Right lung (tissue), 10 donors: ENCODE measurements around the gene ZG16B. TPM values are rescaled to one million over a fixed set of nuclear protein-coding genes. Genes with fewer than 3 reads are reported as not detected.
A peak's percentile ranks its signal among the peaks of the same experiment; 100 is the strongest.

Experiments
- DNase-seq, 2 donors: peaks; one replicate each; pipeline ENCODE4 v3.0.0-alpha.2; 2013
- long read RNA-seq, 8 donors: transcript quantifications; one replicate each; lab custom pipeline, GENCODE V29; 2026
- polyA plus RNA-seq, 5 donors: library from polyadenylated mRNA; unstranded; fragments of 120-200 nt; gene quantifications; one replicate each; pipeline versions ENCODE4 v1.2.1 to v1.2.3, GENCODE V29; 2013; ENCODE audit warnings: inconsistent platforms in 1 of 5, low replicate concordance in 1 of 5; ENCODE audit not compliant: insufficient read length in 5 of 5, insufficient read depth in 1 of 5

The ZG16B gene, protein sequence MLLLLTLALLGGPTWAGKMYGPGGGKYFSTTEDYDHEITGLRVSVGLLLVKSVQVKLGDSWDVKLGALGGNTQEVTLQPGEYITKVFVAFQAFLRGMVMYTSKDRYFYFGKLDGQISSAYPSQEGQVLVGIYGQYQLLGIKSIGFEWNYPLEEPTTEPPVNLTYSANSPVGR
- polyA plus RNA-seq, result under 1 TPM; 0.49 to 0.76 (median 0.59) TPM
- long read RNA-seq, donor 1, result 0 reads
- long read RNA-seq, donor 2, result 0 reads
- long read RNA-seq, donor 3, result 0 reads
- long read RNA-seq, donor 4, partial matches to known transcripts, result 0 of 1 reads
- long read RNA-seq, donor 4, other reads (novel, unspliced or antisense), result 0 of 1 reads
- long read RNA-seq, donor 5, result 0 reads
- long read RNA-seq, donor 6, result 0 reads
- long read RNA-seq, donor 7, result 0 reads
- long read RNA-seq, donor 8, partial matches to known transcripts, result 0 of 1 reads
- long read RNA-seq, donor 8, other reads (novel, unspliced or antisense), result 0 of 1 reads

DNA sequence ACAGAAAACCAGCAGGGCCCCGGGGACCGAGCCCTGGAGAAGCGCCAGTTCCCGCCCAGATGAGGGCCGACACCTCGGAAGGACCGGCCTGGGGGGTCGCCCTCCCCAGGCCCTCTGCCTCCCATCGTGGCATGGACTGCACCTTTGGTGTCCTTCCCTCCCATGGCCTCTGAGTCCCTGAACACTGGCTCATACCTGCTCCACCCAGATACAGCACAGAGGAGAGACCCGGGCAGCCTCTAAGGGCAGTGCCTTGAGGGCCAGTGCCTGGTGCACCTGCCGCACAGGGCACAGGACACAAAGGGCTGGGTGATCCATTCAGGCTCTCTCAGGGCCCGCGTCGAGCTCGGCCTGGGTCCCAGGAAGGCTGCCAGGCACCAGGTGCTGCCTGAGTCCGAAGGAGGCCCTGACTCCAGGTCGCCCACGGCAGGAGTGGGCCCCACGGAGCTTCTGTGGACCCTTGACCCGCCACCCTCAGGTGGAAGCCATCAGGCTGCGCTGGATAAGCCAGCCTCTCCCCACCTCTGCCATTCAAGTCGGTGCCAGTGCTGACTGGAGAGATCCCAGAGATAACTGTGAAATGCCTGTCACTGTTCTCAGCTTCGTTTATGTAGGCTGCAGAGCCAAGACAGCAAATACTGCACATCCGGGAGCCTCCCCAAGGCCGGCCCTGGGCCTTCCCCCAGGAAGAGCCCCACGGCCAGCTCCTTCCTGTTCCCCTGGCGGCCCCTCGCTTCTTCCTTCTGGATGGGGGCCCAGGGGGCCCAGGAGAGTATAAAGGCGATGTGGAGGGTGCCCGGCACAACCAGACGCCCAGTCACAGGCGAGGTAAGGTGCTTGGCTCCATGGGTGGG is at the start of gene ZG16B:
ZG16B (plus strand) TSS at position 803 of the 854 bp plus-strand sequence. CDS start 139 bp downstream, outside the sequence.
- DNase-seq, result no peak

DNA sequence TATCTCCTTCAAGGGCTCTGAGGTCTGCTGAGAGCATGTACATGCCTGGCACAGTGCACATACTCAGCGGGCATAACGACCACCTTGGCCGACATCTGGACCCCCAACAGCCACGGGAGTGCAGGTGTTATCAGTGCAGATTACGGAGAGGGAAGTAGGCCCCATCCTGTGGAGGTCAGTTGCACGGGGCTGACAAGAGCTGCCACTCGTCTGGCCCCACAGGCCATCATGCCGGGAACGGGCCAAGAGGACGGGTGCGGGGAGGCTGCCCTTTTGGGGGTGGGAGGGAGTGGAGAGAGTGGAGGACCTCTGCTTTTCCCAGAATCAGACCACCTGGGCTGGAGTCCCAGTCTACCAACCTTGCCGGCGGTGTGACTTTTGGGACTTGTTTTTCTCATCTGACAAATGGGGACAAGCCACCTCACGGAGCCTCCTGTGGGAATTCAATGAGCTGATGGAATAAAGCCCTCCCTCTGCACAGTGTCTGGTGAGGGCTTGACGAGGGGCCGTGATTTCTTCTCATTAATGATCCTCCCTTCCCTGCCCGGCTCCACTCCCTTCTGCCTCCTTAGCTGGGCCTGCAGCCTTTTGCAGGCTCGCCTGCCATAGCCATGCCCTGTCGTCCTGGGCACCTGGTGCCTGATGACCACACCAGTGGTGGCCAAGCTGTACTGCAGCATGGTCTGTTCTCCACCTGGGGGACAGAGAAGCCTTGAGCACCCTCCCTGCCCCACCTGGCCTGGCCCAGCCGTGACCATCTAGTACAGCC is 47.3 kb upstream of the ZG16B start:
- no peak for DNase-seq

DNA sequence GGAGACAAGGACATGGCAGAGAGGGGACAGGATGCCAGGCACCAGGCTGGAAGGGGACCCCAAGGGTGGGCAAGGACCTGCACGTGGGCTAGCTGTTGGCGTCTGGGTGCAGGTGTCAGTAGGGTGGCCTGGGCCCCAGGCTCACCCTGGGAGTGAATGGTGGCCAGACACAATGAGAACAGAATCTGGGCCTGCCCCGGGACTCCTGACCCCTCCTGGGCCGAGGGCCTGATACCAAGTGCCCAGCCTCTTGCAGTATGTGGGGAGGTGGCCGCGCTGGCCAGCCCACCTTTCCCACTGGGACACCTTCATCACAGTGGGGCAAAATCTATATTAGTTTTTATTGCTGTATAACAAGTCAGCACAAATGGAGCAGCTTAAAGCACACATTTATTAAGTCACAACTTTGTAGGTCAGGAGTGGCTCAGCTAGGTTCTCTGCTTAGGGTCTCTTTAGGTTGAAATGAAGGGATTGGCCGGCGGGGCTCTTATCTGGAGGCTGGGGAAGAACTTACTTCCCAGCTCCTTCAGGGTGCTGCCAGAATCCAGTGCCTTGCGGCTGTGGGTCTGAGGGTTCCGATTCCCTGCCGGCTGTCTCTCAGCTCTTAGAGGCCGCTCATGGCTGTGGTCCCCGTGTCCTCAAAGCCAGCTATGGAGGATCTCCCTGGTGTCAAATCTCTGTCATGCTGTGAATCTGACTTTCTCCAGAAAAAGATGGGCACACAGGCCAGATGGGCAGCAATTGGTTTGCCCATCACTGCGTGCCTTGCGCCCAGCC is 46.3 kb upstream of the ZG16B start:
- no peak for DNase-seq

DNA sequence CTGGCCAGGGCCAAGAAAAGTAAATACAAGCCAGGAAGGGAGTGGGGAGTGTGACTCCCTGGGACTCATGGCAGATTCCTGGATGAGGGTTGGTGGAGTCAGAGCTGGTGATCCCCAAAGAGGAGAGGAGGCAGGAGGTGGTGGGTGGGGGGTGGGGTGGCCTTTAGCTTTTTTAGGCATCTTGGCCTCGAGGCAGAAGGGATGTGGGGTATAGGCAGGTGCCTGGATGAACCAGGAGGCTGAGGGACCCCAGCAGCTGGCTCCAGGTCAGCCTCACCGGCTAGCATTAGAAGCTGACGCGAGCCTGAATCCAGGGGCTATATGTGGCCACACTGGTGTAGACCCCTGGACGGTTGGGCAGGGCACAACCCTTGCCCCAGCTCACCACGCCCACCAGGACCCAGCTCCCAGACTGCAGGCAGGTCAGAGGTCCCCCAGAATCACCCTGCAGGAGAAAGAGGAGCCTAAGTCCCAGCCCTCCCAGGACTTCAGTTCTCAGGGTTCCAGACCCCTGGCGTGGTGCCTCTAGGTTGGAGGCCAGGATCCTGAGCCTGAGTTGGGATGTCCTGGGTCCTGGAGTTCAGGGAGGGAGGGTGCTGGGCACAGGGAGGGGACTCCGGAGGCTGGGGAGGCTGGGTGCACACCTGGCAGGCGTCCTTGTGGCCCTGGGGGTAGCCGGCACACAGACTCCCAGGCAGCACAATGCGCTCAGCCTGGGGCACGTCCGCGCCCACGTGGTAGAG is 45.6 kb upstream of the ZG16B start:
- DNase-seq, result no peak

- no peak for DNase-seq
These were observed 44.8 kb upstream of the ZG16B start for GRCh38 chr16:2785101-2785991.

GRCh38 chr16:2786061-2786825 is 43.9 kb upstream of the ZG16B start:
- DNase-seq, result no peak

- no peak for DNase-seq
These were observed 43.3 kb upstream of the ZG16B start for GRCh38 chr16:2786826-2787151.

GRCh38 chr16:2787406-2787805 is 42.7 kb upstream of the ZG16B start, which contains the start of gene PRSS33:
Gene PRSS33, minus strand, starts transcription at chr16:2787560. Its CDS starts 1,013 bp downstream, at chr16:2786547.
- DNase-seq, result no peak

DNA sequence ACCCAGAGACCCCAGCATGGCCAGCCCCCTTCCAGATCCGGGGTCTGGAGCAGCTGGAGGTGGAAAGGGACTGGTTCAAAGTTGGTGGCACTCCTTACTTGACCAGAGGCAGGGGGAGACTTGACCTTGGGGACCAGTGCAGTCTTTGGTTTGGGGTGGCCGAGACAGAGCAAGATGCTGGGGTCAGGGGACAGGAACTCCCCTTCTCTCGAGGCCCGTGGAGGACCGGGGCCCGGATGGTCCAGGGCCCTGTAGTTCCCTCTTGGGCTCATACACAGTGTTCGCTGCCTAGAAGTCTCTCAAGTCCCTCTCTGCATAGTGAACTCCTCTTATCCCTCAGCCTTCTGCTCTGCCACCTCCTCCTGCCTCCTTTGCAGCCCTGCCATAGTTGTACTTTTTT is 42.1 kb upstream of the ZG16B start:
- no peak for DNase-seq

GRCh38 chr16:2790631-2791030 is 39.5 kb upstream of the ZG16B start:
- no peak for DNase-seq

- no peak for DNase-seq
These were observed 38.9 kb upstream of the ZG16B start for GRCh38 chr16:2791174-2791573.

- DNase-seq, result no peak
These were observed 37.2 kb upstream of the ZG16B start for GRCh38 chr16:2792940-2793339.

- no peak for DNase-seq
These were observed 34.5 kb upstream of the ZG16B start for GRCh38 chr16:2795395-2796143.

GRCh38 chr16:2798723-2799204 is 31.3 kb upstream of the ZG16B start:
- no peak for DNase-seq

- DNase-seq, result no peak
These were observed 30.8 kb upstream of the ZG16B start for GRCh38 chr16:2799205-2799858.

GRCh38 chr16:2799859-2800226 is 30.3 kb upstream of the ZG16B start:
- DNase-seq, result peak in 1 of 2 donors; percentile 13
